HG03097 (cell line): Measurements from ENCODE around the gene TACR2.

ENCODE experiments used
- ATAC-seq: cut with Tn5 transposase; IDR thresholded peaks from one replicate; pipeline ENCODE4 v1.9.1; 2021; ENCODE audit not compliant: unreplicated experiment, low FRiP score

TACR2 gene

GRCh38 chr10:69377191-69377590, 39.5 kb downstream of the TACR2 start:
- ATAC-seq = no peak

- no peak for ATAC-seq
Measured at GRCh38 chr10:69376662-69377061, 40.1 kb downstream of the TACR2 start.

- no peak for ATAC-seq
Measured at GRCh38 chr10:69375307-69376151, 41.2 kb downstream of the TACR2 start.

- no peak for ATAC-seq
Measured at GRCh38 chr10:69374931-69375306, 41.8 kb downstream of the TACR2 start.

GRCh38 chr10:69374242-69374641, 42.5 kb downstream of the TACR2 start:
- no peak for ATAC-seq

GRCh38 chr10:69372126-69372980, 44.4 kb downstream of the TACR2 start:
- ATAC-seq = no peak

- no peak for ATAC-seq
Measured at GRCh38 chr10:69367469-69367868, 49.2 kb downstream of the TACR2 start.

GRCh38 chr10:69366738-69367137, 50.0 kb downstream of the TACR2 start:
- no peak for ATAC-seq

- ATAC-seq = no peak
Measured at GRCh38 chr10:69364232-69364940, 52.3 kb downstream of the TACR2 start.

GRCh38 chr10:69363666-69364065, 53.1 kb downstream of the TACR2 start:
- ATAC-seq = no peak

GRCh38 chr10:69362471-69362954, 54.2 kb downstream of the TACR2 start:
- ATAC-seq = no peak

- no peak for ATAC-seq
Measured at GRCh38 chr10:69361303-69361614, 55.5 kb downstream of the TACR2 start.

GRCh38 chr10:69360485-69361302, 56.0 kb downstream of the TACR2 start:
- ATAC-seq = no peak

GRCh38 chr10:69359594-69359993, 57.1 kb downstream of the TACR2 start:
- no peak for ATAC-seq

- ATAC-seq = no peak
Measured at GRCh38 chr10:69359148-69359547, 57.6 kb downstream of the TACR2 start.

GRCh38 chr10:69358148-69358795, 58.4 kb downstream of the TACR2 start:
- no peak for ATAC-seq

GRCh38 chr10:69356187-69356586, 60.5 kb downstream of the TACR2 start:
- no peak for ATAC-seq

- no peak for ATAC-seq
Measured at GRCh38 chr10:69353977-69354635, 62.6 kb downstream of the TACR2 start.
